NT2/D1 (cell line): Measurements from ENCODE around the gene TOM1.

Experiments
- DNase-seq: peaks from one replicate; pipeline ENCODE4 v3.0.0-alpha.2; 2011; ENCODE audit warnings: low read depth, low spot score
- H3K27me3 ChIP-seq: 2 replicates; pipeline ENCODE4 v1.6.0; 2011; ENCODE audit warnings: mild to moderate bottlenecking; ENCODE audit not compliant: insufficient read length, insufficient read depth
- H3K36me3 ChIP-seq: 2 replicates; pipeline ENCODE4 v1.6.1; 2011; ENCODE audit warnings: mild to moderate bottlenecking, low read length, mixed read lengths; ENCODE audit not compliant: insufficient read depth, insufficient read length
- H3K4me1 ChIP-seq: 2 replicates; pipeline ENCODE4 v1.5.1; 2011; ENCODE audit not compliant: insufficient read depth, insufficient read length
- H3K4me3 ChIP-seq: 2 replicates; pipeline ENCODE4 v1.5.1; 2011; ENCODE audit warnings: low read depth; ENCODE audit not compliant: insufficient read length
- H3K9ac ChIP-seq: 2 replicates; pipeline ENCODE4 v1.6.0; 2011; ENCODE audit warnings: low read depth; ENCODE audit not compliant: insufficient read length
- H3K9me3 ChIP-seq: 2 replicates; pipeline ENCODE4 v1.5.1; 2011; ENCODE audit warnings: mild to moderate bottlenecking, low read length; ENCODE audit not compliant: insufficient read depth
- SUZ12 ChIP-seq: IDR thresholded peaks from 2 replicates; pipeline ENCODE4 v1.6.1; 2011; ENCODE audit not compliant: insufficient read length, insufficient read depth; ENCODE audit errors: extremely low read depth
- YY1 ChIP-seq: IDR thresholded peaks from 2 replicates; pipeline ENCODE4 v1.6.1; 2011; ENCODE audit not compliant: insufficient read length, insufficient read depth
- ZNF274 ChIP-seq: IDR thresholded peaks from 2 replicates; pipeline ENCODE4 v1.6.1; 2011; ENCODE audit warnings: mild to moderate bottlenecking, low read depth, low read length

TOM1 gene

DNA sequence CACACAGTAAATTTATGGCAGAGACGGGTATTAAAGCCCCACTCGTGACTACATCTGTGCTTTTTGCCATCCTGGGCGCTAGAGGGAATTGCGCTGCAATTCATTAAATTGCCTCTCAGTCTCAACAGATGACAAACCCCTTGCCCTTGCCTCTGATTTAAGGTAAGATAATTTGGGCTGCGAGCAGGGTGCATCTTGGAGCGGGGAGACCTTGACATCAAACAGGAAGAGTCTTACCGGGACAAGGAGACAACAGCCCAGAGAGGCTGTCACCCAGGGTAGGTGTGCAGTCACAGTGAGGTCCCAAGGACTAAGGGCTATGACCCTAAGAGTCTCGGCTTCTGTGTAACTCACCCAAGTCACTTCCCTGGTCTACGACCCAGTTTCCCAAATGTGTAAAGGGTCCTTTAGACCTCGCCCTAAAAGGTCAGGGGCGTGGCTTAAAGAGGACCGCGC lies 449 bp upstream of the TOM1 start:
- Histone ChIP-seq H3K9me3 (no peaks in the 10 kb centered on the region), H3K4me3 (no peak overlapping the region), H3K4me1 (no peaks in the 10 kb centered on the region), H3K27me3 (no peaks in the 10 kb centered on the region), H3K36me3 (peaks cover 18% of the 10 kb centered on the region), H3K9ac (peak overlapping the region; percentile 29)
- TF ChIP-seq ZNF274 (no peak), YY1 (no peak), SUZ12 (no peak)
- DNase-seq, result no peak

DNA sequence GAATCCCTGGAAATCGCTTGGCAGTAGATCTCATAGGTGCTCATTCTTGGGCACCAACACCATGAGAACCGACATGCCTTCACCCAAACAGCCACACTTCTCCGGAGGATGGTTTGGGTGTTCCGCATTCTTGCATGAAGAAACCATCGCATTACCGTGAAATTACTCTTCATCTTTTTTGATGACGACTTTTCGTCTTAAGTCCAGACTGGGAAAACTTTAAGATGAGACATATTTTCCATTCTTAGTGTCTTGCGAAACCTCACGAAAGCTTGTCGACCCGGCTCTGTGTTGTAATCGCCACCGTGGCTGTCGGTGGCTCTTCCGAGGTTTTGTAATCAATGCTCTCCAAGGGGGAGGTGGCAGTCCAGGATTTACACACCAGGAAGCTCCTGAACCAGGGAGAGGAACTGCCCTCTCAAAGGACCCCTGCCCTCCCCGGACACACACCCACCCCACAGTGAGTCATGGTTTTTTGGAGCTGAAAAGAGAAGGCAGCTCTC lies 1.7 kb downstream of the TOM1 start:
- no peaks in the 10 kb centered on the region for H3K4me1 ChIP-seq
- no peaks in the 10 kb centered on the region for H3K9me3 ChIP-seq
- no peak for TF ChIP-seq ZNF274
- TF ChIP-seq SUZ12, result no peak
- TF ChIP-seq YY1, result no peak
- no peaks in the 10 kb centered on the region for H3K27me3 ChIP-seq
- no peak for DNase-seq
- H3K36me3 ChIP-seq, result peaks cover 8% of the 10 kb centered on the region
- no peak overlapping the region for H3K4me3 ChIP-seq
- peak overlapping the region; percentile 42 for H3K9ac ChIP-seq

DNA sequence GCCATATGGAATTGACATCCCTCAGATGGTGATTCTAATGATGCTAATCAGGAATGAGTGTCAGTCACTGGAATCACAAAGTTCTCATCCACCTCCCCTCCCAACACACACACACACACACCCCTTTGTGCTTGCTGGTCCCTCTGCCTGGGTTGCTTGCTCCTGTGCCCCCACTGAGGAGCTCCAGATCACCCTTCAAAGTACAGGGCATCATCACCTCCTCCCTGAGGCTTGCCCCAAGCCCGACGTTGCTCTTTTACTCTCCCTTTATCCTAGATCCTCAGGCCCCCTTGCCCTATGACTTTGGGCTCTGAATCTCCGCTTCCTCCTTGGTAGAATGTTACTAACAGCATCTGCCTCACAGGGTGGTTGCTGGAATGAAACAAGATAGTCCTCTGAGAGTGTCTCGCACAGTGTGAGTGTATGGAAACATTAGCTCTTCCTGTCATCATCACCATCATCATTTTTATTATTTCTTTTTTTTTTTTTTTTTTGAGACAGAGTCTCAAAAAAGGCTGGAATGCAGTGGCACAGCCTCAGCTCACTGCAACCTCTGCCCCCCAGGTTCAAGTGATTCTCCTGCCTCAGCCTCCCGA lies 3.4 kb downstream of the TOM1 start:
- Histone ChIP-seq H3K9ac (no peak overlapping the region), H3K9me3 (no peaks in the 10 kb centered on the region), H3K27me3 (no peaks in the 10 kb centered on the region), H3K4me3 (no peak overlapping the region), H3K4me1 (no peaks in the 10 kb centered on the region), H3K36me3 (peaks cover 2% of the 10 kb centered on the region)
- no peak for DNase-seq
- no peak for TF ChIP-seq SUZ12
- TF ChIP-seq YY1, result no peak
- TF ChIP-seq ZNF274, result no peak

DNA sequence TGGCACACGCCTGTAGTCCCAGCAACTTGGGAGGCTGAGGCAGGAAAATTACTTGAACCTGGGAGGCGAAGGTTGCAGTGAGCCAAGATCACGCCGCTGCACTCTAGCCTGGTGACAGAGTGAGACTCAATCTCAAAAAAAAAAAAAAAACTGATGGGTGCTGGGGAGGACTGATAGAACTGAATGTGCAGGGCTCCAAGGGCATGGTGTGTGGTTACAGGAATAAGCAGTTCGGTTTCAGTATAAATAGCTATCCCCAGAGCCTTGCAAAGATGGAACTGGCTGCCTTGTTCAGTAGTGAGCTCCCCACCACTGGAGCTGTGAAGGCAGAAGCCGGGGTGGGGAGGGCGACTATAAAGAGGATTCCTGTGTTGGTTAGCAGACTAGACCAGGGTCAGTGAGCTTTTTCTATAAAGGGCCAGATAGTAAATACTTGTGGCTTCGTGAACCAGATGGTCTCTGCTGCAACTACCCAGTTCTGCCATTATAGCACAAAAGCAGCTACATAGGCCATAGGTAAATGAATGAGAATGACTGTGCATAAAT lies 5.9 kb downstream of the TOM1 start:
- H3K4me1 ChIP-seq, result no peaks in the 10 kb centered on the region
- no peak overlapping the region for H3K4me3 ChIP-seq
- TF ChIP-seq YY1 (no peak), SUZ12 (no peak), ZNF274 (no peak)
- no peaks in the 10 kb centered on the region for H3K9me3 ChIP-seq
- H3K9ac ChIP-seq, result no peak overlapping the region
- peaks cover 2% of the 10 kb centered on the region for H3K36me3 ChIP-seq
- no peaks in the 10 kb centered on the region for H3K27me3 ChIP-seq
- no peak for DNase-seq

DNA sequence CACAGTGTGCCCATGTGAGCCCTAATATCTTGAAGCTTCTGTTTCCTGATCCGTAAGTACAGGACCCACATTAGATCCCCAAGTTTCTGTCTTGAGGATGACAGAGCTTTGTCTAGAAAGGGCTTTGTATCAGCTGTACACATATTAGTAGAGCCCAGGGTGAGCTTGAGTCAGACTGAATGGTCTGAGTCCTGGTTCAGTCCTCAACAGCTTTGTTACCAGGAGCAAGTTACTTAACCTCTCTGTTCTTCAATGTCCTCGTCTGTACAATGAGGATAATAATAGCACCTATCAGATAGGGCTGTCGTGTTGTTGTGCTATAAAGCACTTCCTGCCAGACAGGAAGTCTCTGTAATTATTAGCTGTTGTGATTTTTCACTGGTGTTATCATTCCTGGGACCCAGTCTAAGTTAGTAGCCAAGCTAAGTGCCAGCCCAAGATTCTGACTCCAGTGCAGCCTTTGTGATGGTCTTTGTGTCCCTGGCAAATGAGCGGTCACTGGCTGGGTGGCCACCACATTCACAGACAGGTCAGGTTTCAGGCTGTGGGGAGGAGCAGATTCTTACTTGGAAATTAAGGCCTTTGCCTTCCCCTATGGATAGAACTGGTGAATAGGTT lies 6.8 kb downstream of the TOM1 start:
- no peak for DNase-seq
- peaks cover 2% of the 10 kb centered on the region for H3K36me3 ChIP-seq
- peaks cover 5% of the 10 kb centered on the region for H3K4me1 ChIP-seq
- no peaks in the 10 kb centered on the region for H3K27me3 ChIP-seq
- no peak overlapping the region for H3K4me3 ChIP-seq
- no peaks in the 10 kb centered on the region for H3K9me3 ChIP-seq
- TF ChIP-seq ZNF274, result no peak
- TF ChIP-seq YY1, result no peak
- TF ChIP-seq SUZ12, result no peak
- no peak overlapping the region for H3K9ac ChIP-seq

DNA sequence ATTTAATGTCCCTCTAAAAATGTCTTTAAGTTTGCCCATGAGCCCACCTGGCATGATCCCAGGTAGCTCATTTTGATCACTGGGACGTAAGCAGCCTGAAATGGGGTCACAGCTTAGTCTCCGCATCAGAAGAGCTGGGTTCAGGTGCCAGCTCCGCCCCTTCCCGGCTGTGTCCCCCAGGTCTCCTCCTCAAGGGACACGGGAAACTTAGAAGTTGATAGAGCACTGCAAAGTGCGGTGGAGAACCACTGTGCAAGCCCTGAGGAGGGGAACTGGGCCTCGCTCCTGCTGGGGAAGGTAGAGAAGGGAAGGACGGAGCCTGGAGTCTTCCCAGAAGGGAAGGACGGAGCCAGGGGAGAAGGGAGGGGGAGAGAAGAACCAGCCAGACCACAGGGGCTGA lies 7.7 kb downstream of the TOM1 start:
- Histone ChIP-seq H3K36me3 (peaks cover 2% of the 10 kb centered on the region), H3K9me3 (no peaks in the 10 kb centered on the region), H3K4me1 (peaks cover 5% of the 10 kb centered on the region), H3K27me3 (no peaks in the 10 kb centered on the region), H3K9ac (no peak overlapping the region), H3K4me3 (no peak overlapping the region)
- no peak for DNase-seq
- TF ChIP-seq ZNF274, result no peak
- no peak for TF ChIP-seq SUZ12
- no peak for TF ChIP-seq YY1

DNA sequence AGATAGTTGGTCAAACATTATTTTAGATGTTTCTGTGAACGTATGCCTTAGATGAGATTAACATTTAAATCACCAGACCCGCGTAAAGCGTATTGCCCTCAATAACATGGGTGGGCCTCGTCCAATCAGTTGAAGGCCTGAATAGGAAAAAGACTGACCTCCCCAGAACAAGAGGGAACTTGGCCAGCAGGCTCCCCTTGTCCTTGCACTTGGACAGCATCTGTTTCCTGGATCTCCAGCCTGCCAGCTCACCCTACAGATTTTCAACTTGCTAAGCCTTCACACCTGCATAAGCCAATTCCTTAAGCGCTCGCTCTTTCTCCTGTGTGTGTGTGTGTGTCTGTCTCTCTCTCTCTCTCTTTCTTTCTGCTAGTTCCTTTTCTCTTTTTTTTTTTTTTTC lies 8.2 kb downstream of the TOM1 start:
- DNase-seq, result no peak
- peaks cover 2% of the 10 kb centered on the region for H3K36me3 ChIP-seq
- H3K4me3 ChIP-seq, result no peak overlapping the region
- no peak for TF ChIP-seq SUZ12
- no peak for TF ChIP-seq ZNF274
- no peak for TF ChIP-seq YY1
- H3K27me3 ChIP-seq, result no peaks in the 10 kb centered on the region
- no peaks in the 10 kb centered on the region for H3K9me3 ChIP-seq
- peaks cover 5% of the 10 kb centered on the region for H3K4me1 ChIP-seq
- no peak overlapping the region for H3K9ac ChIP-seq
